Measurements from ENCODE around the gene SCN10A.

GRCh38 chr3:38726751-38727150, 89.3 kb downstream of the SCN10A start:
- TF ChIP-seq POLR2A (conservative IDR thresholded peaks at IDR 0.05) (no peak), E2F4 (CRISPR knock-in tag; IDR thresholded peaks at IDR 0.05; ENCODE audit: low read depth) (no peak)
